Vagina (tissue), 2 donors: ENCODE data around the gene ZNF558. TPM values are rescaled to one million over a fixed set of nuclear protein-coding genes. Genes with fewer than 3 reads are reported as not detected.
"Not testable (repeated sequence)": the region's sequence is repeated elsewhere in the genome, so short reads cannot be mapped to it uniquely, and the experiment has no call there.

ENCODE experiments used
- DNase-seq, 2 donors: peaks; one replicate each; pipeline ENCODE4 v3.0.0-alpha.2; 2017; ENCODE audit errors: extremely low spot score in 2 of 2
- H3K27ac ChIP-seq: fragments of 200-600 bp; sonication (generic); one replicate; pipeline ENCODE4 v1.5.1; 2019
- H3K27me3 ChIP-seq: fragments of 200-600 bp; sonication (generic); one replicate; pipeline ENCODE4 v1.5.1; 2019
- H3K36me3 ChIP-seq, 2 donors: fragments of 200-600 bp; sonication (generic); one replicate each; pipeline ENCODE4 v1.5.1; 2017 to 2019
- H3K4me1 ChIP-seq: fragments of 200-600 bp; sonication (generic); one replicate; pipeline ENCODE4 v1.5.1; 2019
- H3K4me3 ChIP-seq, 2 donors: fragments of 200-600 bp; sonication (generic); 1 replicate in 1 of 2; 2 replicates in 1 of 2; pipeline ENCODE4 v1.5.1; 2016 to 2019
- H3K9me3 ChIP-seq: fragments of 200-600 bp; sonication (generic); one replicate; pipeline ENCODE4 v1.5.1; 2019
- POLR2A ChIP-seq, 2 donors: fragments of 450-650 bp; IDR thresholded peaks; one replicate each; pipeline ENCODE4 v1.6.1; 2017; ENCODE audit warnings: antibody characterized with exemption in 2 of 2, mild to moderate bottlenecking in 2 of 2, moderate library complexity in 2 of 2
- POLR2AphosphoS5 ChIP-seq, 2 donors: sonication (generic); formaldehyde crosslinking; IDR thresholded peaks; one replicate each; pipeline ENCODE4 v1.9.0; 2017; ENCODE audit warnings: antibody characterized with exemption in 2 of 2, mild to moderate bottlenecking in 2 of 2, low read depth in 1 of 2; ENCODE audit not compliant: insufficient read depth in 1 of 2
- intact Hi-C: fragments of 100-400 bp; cut with DNase I; formaldehyde crosslinking; loops from one replicate; pipeline ENCODE4 v1.15.1; 2023
- total RNA-seq: library from RNA; depleted of rRNA; stranded (reverse); fragments of >200 nt; gene quantifications from one replicate; pipeline ENCODE4 v1.2.3, GENCODE V29; 2016
- TF ChIP-seq, protein P1 (sequence below), 3 experiments: fragments of 450-650 bp in 2 of 3; fragments of 200-600 bp in 1 of 3; sonication (generic) in 1 of 3; IDR thresholded peaks; one replicate each; pipeline ENCODE4 v1.5.1; 2017 to 2019; ENCODE audit warnings: antibody characterized with exemption in 3 of 3, mild to moderate bottlenecking in 2 of 3, moderate library complexity in 2 of 3

Gene ZNF558
- total RNA-seq, 1 donor from 2014 or later = 23.8 TPM

DNA sequence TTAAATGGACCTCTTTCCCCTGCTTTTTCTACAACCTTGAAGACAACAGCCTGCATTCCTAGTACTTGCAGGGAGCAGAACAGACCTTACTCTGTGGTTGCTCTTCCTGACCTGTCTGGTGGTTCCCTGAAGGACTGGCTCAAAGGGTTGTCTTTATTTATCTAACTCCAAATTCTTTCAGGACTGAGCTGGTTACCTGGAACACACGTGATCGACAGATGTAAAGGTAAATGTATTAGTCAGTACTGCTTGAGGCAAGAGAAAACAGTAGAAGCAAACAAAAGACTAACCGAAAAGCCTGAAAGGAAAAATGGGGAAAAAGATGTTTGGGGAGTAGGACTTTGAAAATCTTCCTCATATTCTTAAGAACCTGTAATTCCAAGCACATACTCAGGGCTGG, 17.9 kb downstream of the ZNF558 start:
- DNase-seq = no peak
- Histone ChIP-seq H3K4me1 (no peaks in the 10 kb centered on the region), H3K27ac (no peak overlapping the region), H3K9me3 (peaks cover 94% of the 10 kb centered on the region), H3K27me3 (no peaks in the 10 kb centered on the region), H3K36me3 (peaks cover 14 to 99% of the 10 kb centered on the region in 2 donors), H3K4me3 (no peak overlapping the region)
- TF ChIP-seq POLR2AphosphoS5 (IDR thresholded peaks at IDR 0.05; ENCODE audit: insufficient read depth in 1 of 2, low read depth in 1 of 2) (no peak), POLR2A (IDR thresholded peaks at IDR 0.05) (no peak)
- TF ChIP-seq, protein P1, sequence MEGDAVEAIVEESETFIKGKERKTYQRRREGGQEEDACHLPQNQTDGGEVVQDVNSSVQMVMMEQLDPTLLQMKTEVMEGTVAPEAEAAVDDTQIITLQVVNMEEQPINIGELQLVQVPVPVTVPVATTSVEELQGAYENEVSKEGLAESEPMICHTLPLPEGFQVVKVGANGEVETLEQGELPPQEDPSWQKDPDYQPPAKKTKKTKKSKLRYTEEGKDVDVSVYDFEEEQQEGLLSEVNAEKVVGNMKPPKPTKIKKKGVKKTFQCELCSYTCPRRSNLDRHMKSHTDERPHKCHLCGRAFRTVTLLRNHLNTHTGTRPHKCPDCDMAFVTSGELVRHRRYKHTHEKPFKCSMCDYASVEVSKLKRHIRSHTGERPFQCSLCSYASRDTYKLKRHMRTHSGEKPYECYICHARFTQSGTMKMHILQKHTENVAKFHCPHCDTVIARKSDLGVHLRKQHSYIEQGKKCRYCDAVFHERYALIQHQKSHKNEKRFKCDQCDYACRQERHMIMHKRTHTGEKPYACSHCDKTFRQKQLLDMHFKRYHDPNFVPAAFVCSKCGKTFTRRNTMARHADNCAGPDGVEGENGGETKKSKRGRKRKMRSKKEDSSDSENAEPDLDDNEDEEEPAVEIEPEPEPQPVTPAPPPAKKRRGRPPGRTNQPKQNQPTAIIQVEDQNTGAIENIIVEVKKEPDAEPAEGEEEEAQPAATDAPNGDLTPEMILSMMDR (IDR thresholded peaks at IDR 0.05) = no peak
- intact Hi-C loops = no loop called here

DNA sequence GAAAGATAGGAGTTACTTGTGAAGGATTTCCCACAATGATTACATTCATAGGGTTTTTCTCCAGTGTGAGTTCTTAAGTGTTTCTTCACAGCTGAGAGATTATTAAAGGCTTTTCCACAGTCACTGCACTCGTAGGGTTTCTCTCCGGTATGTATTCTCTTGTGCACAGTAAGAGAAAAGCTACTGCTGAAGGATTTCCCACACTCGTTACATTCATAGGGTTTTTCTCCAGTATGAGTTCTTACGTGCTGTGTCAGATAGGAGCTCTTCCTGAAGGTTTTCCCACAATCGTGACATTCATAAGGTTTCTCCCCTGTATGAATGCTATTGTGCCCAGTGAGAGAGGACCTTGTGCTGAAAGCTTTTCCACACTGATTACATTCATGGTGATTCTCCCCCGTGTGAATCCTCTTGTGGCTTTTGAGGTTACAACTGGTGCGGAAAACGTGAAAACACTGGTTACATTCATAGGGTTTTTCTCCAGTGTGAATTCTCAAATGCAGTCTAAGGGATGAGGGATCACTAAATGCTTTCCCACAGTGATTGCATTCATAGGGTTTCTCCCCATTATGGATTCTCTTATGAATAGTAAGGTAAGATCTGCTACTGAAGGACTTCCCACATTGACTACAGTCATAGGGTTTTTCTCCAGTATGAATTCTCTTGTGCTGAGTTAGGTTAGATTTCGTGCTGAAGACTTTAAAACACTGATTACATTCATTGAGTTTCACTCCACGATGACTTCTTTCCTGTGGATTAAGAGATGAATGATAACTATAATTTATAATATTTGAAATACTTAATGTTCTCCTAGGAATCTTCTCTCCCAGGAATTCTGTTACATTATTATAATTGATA, 20.6 kb downstream of the ZNF558 start:
- intact Hi-C loops = no loop called here
- Histone ChIP-seq H3K36me3 (peaks cover 16 to 99% of the 10 kb centered on the region in 2 donors), H3K9me3 (peaks cover 95% of the 10 kb centered on the region), H3K27ac (no peak overlapping the region), H3K4me1 (no peaks in the 10 kb centered on the region), H3K27me3 (no peaks in the 10 kb centered on the region), H3K4me3 (no peak overlapping the region)
- TF ChIP-seq, protein P1 (IDR thresholded peaks at IDR 0.05) = no peak
- TF ChIP-seq POLR2AphosphoS5 (IDR thresholded peaks at IDR 0.05; ENCODE audit: insufficient read depth in 1 of 2, low read depth in 1 of 2) (no peak), POLR2A (IDR thresholded peaks at IDR 0.05) (no peak)
- peak in 1 of 2 donors; percentile 1 for DNase-seq

DNA sequence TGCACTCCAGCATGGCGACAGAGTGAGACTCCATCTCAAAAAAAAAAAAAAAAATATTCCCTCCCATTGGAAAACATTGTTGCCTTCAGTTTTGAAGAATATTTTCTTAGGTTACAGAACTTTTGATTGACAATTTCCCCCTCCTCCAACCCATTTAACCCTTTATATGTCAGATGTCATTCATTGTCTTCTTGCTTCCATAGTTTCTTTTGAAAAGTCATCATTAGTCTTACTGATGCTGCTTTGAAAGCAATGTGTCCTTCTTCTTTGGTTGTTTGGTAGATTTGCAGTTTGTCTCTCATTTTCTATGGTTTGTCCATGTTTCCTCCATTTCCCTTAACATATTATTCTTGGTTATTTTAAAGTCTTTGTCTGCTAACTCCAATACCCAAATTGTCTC, 25.4 kb downstream of the ZNF558 start:
- intact Hi-C loops = no loop called here
- peaks cover 75% of the 10 kb centered on the region for H3K9me3 ChIP-seq
- DNase-seq = no peak
- no peaks in the 10 kb centered on the region for H3K4me1 ChIP-seq
- TF ChIP-seq, protein P1 (IDR thresholded peaks at IDR 0.05) = no peak
- no peak for TF ChIP-seq POLR2AphosphoS5 (IDR thresholded peaks at IDR 0.05; ENCODE audit: insufficient read depth in 1 of 2, low read depth in 1 of 2)
- no peak for TF ChIP-seq POLR2A (IDR thresholded peaks at IDR 0.05)
- H3K27me3 ChIP-seq = no peaks in the 10 kb centered on the region
- H3K36me3 ChIP-seq = peaks cover 8 to 66% of the 10 kb centered on the region in 2 donors
- H3K4me3 ChIP-seq = no peak overlapping the region
- no peak overlapping the region for H3K27ac ChIP-seq

DNA sequence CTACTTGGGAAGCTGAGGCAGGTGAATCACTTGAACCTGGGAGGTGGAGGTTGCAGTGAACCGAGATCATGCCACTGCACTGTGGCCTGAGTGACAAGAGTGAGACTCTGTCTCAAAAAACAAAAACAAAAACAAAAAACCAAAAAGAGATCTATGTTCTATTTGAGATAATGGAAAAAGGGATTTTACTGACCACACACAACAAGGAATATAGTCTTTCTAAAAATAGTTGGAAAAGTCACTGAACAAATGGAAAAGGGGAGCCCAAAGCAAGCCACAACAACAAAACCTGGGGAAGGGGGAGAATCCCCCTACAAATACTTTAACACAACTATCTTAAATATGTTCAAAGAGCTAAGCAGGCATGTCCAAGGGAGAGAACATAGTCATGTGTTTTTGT, 37.3 kb downstream of the ZNF558 start:
- no peak overlapping the region for H3K4me3 ChIP-seq
- TF ChIP-seq POLR2AphosphoS5 (IDR thresholded peaks at IDR 0.05; ENCODE audit: insufficient read depth in 1 of 2, low read depth in 1 of 2) (no peak), POLR2A (IDR thresholded peaks at IDR 0.05) (no peak)
- peak in 1 of 2 donors; percentile 0 for DNase-seq
- H3K4me1 ChIP-seq = no peaks in the 10 kb centered on the region
- H3K27me3 ChIP-seq = no peaks in the 10 kb centered on the region
- intact Hi-C loops = no loop called here
- H3K9me3 ChIP-seq = peaks cover 8% of the 10 kb centered on the region
- no peaks in the 10 kb centered on the region for H3K36me3 ChIP-seq
- H3K27ac ChIP-seq = no peak overlapping the region

DNA sequence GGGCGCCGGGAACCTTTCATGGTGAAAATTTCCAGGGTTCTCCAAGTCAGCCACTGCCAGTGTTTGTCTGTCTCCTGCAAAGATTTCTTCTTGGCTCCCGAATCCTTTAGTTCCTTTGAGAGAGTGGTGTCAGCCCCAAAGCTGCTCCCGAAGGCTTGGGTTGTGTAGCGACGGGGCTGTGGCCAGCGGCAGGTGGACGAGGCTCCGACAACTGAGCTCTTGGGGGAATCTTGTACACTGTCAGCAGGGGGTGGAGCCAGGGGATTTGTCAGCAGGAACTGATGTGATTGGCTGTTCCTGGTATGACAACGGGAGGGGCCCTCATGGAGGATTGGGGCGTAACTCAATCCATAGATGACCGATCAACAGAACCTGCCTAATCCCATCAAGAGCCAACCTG, 58.5 kb downstream of the ZNF558 start:
- H3K27ac ChIP-seq, H3K27me3 ChIP-seq, DNase-seq, H3K4me1 ChIP-seq, H3K36me3 ChIP-seq, intact Hi-C loops, H3K4me3 ChIP-seq, H3K9me3 ChIP-seq: not testable (repeated sequence)

DNA sequence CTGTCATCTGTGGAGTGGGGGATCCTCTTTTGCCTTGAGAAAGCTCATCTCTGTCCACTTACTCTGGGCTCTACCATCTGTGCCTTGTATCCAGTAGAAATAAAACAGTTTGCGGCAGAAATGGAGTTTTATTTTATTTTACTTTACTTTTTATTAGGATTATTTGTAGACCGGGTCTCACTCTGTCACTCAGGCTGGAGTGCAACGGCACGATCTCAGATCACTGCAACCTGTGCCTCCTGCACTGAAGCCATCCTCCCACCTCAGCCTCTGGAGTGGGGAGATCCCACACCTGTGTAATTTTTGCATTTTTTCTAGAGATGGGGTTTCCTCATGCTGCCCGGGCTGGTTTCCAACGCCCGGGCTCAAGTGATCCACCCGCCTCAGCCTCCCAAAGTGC, 62.8 kb downstream of the ZNF558 start:
- H3K4me3 ChIP-seq, H3K36me3 ChIP-seq, H3K27ac ChIP-seq, intact Hi-C loops, DNase-seq, H3K27me3 ChIP-seq, H3K9me3 ChIP-seq, H3K4me1 ChIP-seq: not testable (repeated sequence)

DNA sequence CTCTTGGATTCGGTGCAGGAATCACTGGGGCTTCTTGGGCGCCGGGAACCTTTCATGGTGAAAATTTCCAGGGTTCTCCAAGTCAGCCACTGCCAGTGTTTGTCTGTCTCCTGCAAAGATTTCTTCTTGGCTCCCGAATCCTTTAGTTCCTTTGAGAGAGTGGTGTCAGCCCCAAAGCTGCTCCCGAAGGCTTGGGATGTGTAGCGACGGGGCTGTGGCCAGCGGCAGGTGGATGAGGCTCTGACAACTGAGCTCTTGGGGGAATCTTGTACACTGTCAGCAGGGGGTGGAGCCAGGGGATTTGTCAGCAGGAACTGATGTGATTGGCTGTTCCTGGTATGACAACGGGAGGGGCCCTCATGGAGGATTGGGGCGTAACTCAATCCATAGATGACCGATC, 64.8 kb downstream of the ZNF558 start:
- intact Hi-C loops, DNase-seq, H3K27ac ChIP-seq: not testable (repeated sequence)

More for the DNA sequence above, 64.8 kb downstream of the ZNF558 start:
- H3K36me3 ChIP-seq, H3K4me3 ChIP-seq, H3K4me1 ChIP-seq, H3K27me3 ChIP-seq, H3K9me3 ChIP-seq: not testable (repeated sequence)
